ENCODE measurements around the gene BCAP31. TPM values are rescaled to one million over a fixed set of nuclear protein-coding genes. Genes with fewer than 3 reads are reported as not detected.
"Not testable (repeated sequence)": the region's sequence is repeated elsewhere in the genome, so short reads cannot be mapped to it uniquely, and the experiment has no call there.

The BCAP31 gene
- total RNA-seq, 1 experiment from 2014 or later = 138 TPM

- peaks cover 60 to 76% of the 10 kb centered on the region in 2 experiments for H3K9me3 Mint-ChIP-seq
- not testable (repeated sequence) for H2BK120ac ChIP-seq (ENCODE audit: low read depth, low read length, poor library complexity, severe bottlenecking); H3K9me3 ChIP-seq (ENCODE audit: control insufficient read depth, low read depth, low read length); H4K91ac ChIP-seq (ENCODE audit: insufficient read length, low read depth, low read length); H3K27ac Mint-ChIP-seq; H3K18ac ChIP-seq (ENCODE audit: insufficient read length, low read depth, low read length); H3K79me2 ChIP-seq (ENCODE audit: insufficient read depth, low read length); H3K23me2 ChIP-seq (ENCODE audit: insufficient read length, low read depth, low read length, poor library complexity, severe bottlenecking); H2BK12ac ChIP-seq (ENCODE audit: insufficient read length, low read depth, low read length); H3K23ac ChIP-seq (ENCODE audit: insufficient read length, low read depth, low read length); H3K27me3 Mint-ChIP-seq (ENCODE audit: low read depth); H3K27me3 ChIP-seq (ENCODE audit: insufficient read depth, low read length); H2BK20ac ChIP-seq (ENCODE audit: low read depth, low read length, poor library complexity, severe bottlenecking); H2AK5ac ChIP-seq (ENCODE audit: insufficient read length, low read length); H4K20me1 ChIP-seq (ENCODE audit: control insufficient read depth, insufficient read depth, insufficient read length); H2BK5ac ChIP-seq (ENCODE audit: insufficient read length, low read length); H3K79me1 ChIP-seq (ENCODE audit: insufficient read depth, low read depth, low read length, poor library complexity, severe bottlenecking); H3K4me3 Mint-ChIP-seq; H3K4me1 Mint-ChIP-seq; H2AFZ ChIP-seq (ENCODE audit: low read length); H3K4me1 ChIP-seq (ENCODE audit: insufficient read depth, low read length); H3K4ac ChIP-seq (ENCODE audit: low read depth, low read length); H3K27ac ChIP-seq (ENCODE audit: insufficient read length, low read depth, low read length); H4K8ac ChIP-seq (replicated peaks; ENCODE audit: insufficient read length, low read depth, low read length); H3T11ph ChIP-seq (ENCODE audit: low read length); H3K14ac ChIP-seq (ENCODE audit: insufficient read depth, low read length); DNase-seq; H4K5ac ChIP-seq (ENCODE audit: insufficient read length, low read depth, low read length); H3K4me2 ChIP-seq (ENCODE audit: insufficient read depth, insufficient read length, low read length); H3K56ac ChIP-seq (ENCODE audit: insufficient read length, low read depth, low read length); H3K9ac ChIP-seq (ENCODE audit: extremely low read depth, insufficient read length, low read length); H2BK15ac ChIP-seq (ENCODE audit: low read depth, low read length)
- WGBS (ENCODE audit: extremely low coverage, insufficient read length, low lambda C conversion rate) = no CpG with 5 or more reads among the region's 32 CpGs
- peaks cover 2 to 14% (median 4%) of the 10 kb centered on the region in 3 experiments; a peak in 6 of 7 replicates for H3K36me3 Mint-ChIP-seq (ENCODE audit: insufficient read depth in 1 of 3, low read depth in 3 of 3)
Measured at GRCh38 chrX:153742796-153743467, 18.7 kb upstream of the BCAP31 start.

GRCh38 chrX:153742111-153742510 is 17.9 kb upstream of the BCAP31 start:
- H3K4me1 ChIP-seq (ENCODE audit: insufficient read depth, low read length); H3K27me3 ChIP-seq (ENCODE audit: insufficient read depth, low read length); H2BK5ac ChIP-seq (ENCODE audit: insufficient read length, low read length); H3K4me3 Mint-ChIP-seq; H3T11ph ChIP-seq (ENCODE audit: low read length); H2AFZ ChIP-seq (ENCODE audit: low read length); H3K9me3 ChIP-seq (ENCODE audit: control insufficient read depth, low read depth, low read length); H3K4ac ChIP-seq (ENCODE audit: low read depth, low read length); H3K18ac ChIP-seq (ENCODE audit: insufficient read length, low read depth, low read length); H3K23me2 ChIP-seq (ENCODE audit: insufficient read length, low read depth, low read length, poor library complexity, severe bottlenecking); H2BK20ac ChIP-seq (ENCODE audit: low read depth, low read length, poor library complexity, severe bottlenecking); H4K5ac ChIP-seq (ENCODE audit: insufficient read length, low read depth, low read length); H3K27me3 Mint-ChIP-seq (ENCODE audit: low read depth); H3K79me1 ChIP-seq (ENCODE audit: insufficient read depth, low read depth, low read length, poor library complexity, severe bottlenecking); H3K27ac ChIP-seq (ENCODE audit: insufficient read length, low read depth, low read length); H2BK120ac ChIP-seq (ENCODE audit: low read depth, low read length, poor library complexity, severe bottlenecking); H3K4me1 Mint-ChIP-seq; H3K4me2 ChIP-seq (ENCODE audit: insufficient read depth, insufficient read length, low read length); H2BK12ac ChIP-seq (ENCODE audit: insufficient read length, low read depth, low read length); H4K20me1 ChIP-seq (ENCODE audit: control insufficient read depth, insufficient read depth, insufficient read length); H3K56ac ChIP-seq (ENCODE audit: insufficient read length, low read depth, low read length); H3K23ac ChIP-seq (ENCODE audit: insufficient read length, low read depth, low read length); H4K8ac ChIP-seq (replicated peaks; ENCODE audit: insufficient read length, low read depth, low read length); H3K27ac Mint-ChIP-seq; H4K91ac ChIP-seq (ENCODE audit: insufficient read length, low read depth, low read length); H2AK5ac ChIP-seq (ENCODE audit: insufficient read length, low read length); H3K9ac ChIP-seq (ENCODE audit: extremely low read depth, insufficient read length, low read length); DNase-seq; H2BK15ac ChIP-seq (ENCODE audit: low read depth, low read length); H3K14ac ChIP-seq (ENCODE audit: insufficient read depth, low read length); H3K79me2 ChIP-seq (ENCODE audit: insufficient read depth, low read length): not testable (repeated sequence)
- no CpG with 5 or more reads among the region's 14 CpGs for WGBS (ENCODE audit: extremely low coverage, insufficient read length, low lambda C conversion rate)
- peaks cover 2 to 14% (median 4%) of the 10 kb centered on the region in 3 experiments; a peak in 6 of 7 replicates for H3K36me3 Mint-ChIP-seq (ENCODE audit: insufficient read depth in 1 of 3, low read depth in 3 of 3)
- H3K9me3 Mint-ChIP-seq = peaks cover 61 to 78% of the 10 kb centered on the region in 2 experiments
